GM19324 (cell line): ENCODE data around the gene SSU72.
A peak's percentile ranks its signal among the peaks of the same experiment; 100 is the strongest.
"Not testable (repeated sequence)": the region's sequence is repeated elsewhere in the genome, so short reads cannot be mapped to it uniquely, and the experiment has no call there.

Experiments used
- ATAC-seq: cut with Tn5 transposase; IDR thresholded peaks from one replicate; pipeline ENCODE4 v1.9.1; 2021; ENCODE audit warnings: mild to moderate bottlenecking, moderate library complexity; ENCODE audit not compliant: unreplicated experiment, low FRiP score

Gene SSU72

DNA sequence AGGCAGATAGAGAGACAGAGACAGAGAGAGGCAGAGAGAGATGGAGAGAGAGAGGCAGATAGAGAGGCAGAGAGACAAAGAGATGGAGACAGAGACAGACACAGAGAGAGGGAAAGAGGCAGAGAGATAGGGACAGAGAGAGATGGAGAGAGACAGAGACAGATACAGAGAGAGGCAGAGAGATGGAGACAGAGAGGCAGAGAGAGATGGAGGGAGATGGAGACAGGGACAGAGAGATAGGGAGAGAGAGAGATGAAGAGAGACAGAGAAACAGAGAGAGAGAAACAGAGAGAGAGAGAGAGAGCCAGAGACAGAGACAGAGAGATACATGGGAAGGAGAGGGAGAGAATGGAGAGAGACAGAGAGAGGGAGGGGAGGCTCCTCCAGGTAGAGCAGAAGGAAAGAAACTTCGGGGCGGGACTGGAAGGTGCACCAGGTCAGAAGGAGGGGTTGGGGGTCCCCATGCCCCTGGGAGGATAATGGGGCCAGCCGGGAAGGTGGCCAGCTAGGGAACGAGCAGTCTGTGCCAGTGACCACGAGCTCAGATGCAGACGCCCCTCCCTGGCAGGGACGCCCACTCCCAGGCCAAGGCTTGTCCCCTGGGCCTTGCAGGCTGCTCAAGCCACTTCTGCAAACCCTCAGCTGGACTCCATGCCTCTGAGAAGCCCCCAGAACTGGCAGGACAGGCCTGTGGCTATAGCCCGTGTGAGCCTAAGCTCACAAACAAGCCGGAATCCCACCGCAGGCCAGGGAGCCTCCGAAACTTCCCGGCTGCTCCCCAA is 22.0 kb upstream of the SSU72 start:
- no peak for ATAC-seq

DNA sequence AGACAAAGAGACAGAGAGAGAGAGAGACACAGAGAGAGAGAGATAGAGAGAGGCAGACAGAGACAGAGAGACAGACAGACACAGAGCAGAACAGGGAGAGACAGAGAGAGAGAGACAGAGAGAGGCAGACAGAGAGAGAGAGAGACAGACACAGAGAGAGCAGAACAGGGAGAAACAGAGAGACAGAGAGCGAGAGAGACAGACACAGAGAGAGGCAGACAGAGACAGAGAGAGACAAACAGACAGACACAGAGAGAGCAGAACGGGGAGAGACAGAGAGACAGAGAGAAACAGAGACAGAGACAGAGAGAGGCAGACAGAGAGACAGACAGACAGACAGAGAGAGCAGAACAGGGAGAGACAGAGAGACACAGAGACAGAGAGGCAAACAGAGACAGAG is 20.7 kb upstream of the SSU72 start:
- ATAC-seq: not testable (repeated sequence)

- ATAC-seq: no peak
These were observed 20.1 kb upstream of the SSU72 start for GRCh38 chr1:1594602-1595260.

- no peak for ATAC-seq
These were observed 19.4 kb upstream of the SSU72 start for GRCh38 chr1:1593834-1594601.

DNA sequence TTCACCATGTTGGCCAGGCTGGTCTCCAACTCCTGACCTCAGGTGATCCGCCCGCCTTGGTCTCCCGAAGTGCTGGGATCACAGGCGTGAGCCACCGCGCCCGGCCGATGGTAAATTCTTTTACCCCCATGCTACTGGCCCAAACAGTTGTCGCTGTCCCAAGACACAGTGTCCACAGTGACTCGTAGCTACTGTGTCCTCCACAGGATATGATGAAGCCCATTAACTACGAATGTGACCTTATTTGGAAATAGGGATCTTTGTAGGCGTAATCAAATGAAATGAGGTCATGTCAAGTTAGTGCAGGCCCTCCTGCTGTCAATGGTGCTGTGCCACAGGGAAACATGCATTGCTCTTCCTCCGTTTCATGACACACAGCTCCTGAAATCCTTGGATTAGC is 16.8 kb upstream of the SSU72 start:
- no peak for ATAC-seq

DNA sequence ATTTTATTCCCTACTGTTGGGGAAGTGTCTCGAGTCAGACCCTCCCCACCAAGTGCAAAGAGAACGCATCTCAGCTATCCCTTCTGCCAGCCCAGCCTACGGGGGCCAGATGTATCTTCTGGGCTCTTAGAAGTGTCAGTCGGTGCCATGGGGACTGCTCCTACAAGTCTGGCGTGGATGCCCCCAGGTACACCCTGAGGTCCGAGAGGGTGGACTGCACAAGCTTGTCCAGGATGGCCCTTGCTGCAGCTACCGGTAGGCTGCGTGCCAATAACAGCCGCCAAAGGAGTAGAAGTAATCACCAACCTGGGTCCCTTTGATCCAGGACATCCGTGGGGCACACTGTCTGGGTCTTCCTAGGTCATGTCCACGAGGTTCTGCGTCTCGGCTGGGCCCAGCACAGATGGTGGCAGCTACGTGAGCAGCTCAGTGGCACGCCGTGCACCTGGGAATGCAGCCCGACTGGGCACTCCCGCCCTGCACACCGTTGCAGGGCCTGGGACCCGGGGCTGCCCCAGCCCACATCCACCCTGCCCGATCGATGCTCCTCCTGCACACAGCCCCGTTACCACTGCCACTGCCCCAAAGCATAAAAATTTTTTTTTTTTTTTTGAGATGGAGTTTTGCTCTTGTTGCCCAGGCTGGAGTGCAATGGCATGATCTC is 8.8 kb upstream of the SSU72 start:
- no peak for ATAC-seq

DNA sequence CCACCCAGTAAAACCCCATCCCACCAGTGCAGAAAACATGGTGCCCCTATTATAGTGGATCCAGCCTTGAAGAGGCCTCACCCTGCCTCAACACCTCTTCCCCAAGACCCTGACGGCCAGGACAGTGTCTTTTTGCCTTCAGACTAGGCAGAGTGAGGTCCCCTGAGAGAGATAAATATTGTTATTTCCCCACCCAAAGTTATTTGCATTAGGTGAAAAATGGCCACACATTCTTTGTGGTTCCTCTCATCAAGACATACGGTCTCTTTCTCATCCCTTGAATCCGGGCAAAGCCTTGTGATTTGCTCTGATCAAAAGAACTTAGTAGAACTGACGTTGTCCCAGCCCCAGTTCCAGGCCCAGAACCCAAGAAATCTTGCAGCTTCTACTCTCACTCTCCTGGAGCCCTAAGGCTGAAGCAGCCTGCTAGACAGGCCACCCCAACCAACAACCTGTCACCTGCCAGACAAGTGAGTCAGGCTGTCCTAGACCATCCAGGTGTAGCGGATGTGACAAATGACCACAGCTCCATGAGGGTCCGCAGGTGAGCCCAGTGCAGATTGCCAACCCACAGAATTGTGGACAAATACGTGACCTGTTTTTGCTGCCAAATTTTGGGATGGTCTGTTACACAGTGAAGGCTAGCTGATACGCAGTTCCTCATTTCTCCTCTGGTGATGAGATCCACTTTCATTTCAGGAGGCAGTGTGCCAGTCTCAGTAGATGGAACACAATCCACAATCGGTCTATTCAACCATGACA is 8.1 kb upstream of the SSU72 start:
- no peak for ATAC-seq

DNA sequence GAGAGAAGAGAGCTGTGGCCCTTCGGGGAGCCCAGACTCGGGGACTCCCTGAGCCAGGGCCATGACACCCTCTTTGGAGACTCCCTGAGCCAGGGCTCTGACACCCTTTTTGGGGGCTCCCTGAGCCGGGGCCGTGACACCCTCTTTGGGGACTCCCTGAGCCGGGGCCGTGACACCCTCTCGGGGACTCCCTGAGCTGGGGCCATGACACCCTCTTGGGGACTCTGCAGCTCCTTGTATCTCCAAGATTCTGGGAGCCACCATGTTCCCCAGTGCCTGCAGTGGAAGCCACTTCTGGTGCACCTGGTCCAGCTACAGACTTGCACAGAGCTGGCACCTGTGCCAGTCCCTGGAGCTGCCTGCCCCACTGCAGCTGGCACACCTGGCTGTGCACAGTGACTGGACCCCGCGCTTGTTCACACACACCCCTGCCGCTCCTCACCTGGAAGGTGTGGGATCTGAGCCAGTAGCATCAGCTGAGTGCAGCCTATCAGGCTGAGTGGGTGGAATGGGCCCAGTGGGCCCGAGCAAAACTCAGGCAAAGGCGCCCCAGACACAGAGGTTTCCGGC is 3.8 kb upstream of the SSU72 start:
- no peak for ATAC-seq

- ATAC-seq: no peak
These were observed 2.8 kb upstream of the SSU72 start for GRCh38 chr1:1577367-1578011.

GRCh38 chr1:1573843-1574720 is 581 bp downstream of the SSU72 start:
- peak; percentile 88 for ATAC-seq

DNA sequence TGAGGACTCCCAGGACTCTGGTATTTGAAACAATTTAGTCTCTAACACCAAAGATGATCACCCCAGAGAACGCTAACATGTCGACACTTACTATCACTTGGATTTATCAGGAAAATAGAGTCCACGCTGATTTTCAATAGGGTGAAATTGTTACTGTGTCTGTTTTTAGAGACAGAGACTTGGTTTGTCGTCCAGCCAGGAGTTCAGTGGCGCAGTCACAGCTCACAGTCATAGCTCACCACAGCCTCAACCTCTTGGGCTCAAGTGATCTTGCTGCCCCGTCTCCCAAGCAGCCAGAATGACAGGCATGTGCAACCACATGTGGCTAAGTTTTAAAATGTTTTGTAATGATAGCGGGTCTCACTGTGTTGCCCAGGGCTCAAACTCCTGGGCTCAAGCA is 5.3 kb downstream of the SSU72 start:
- no peak for ATAC-seq

- no peak for ATAC-seq
These were observed 6.8 kb downstream of the SSU72 start for GRCh38 chr1:1567891-1568291.

DNA sequence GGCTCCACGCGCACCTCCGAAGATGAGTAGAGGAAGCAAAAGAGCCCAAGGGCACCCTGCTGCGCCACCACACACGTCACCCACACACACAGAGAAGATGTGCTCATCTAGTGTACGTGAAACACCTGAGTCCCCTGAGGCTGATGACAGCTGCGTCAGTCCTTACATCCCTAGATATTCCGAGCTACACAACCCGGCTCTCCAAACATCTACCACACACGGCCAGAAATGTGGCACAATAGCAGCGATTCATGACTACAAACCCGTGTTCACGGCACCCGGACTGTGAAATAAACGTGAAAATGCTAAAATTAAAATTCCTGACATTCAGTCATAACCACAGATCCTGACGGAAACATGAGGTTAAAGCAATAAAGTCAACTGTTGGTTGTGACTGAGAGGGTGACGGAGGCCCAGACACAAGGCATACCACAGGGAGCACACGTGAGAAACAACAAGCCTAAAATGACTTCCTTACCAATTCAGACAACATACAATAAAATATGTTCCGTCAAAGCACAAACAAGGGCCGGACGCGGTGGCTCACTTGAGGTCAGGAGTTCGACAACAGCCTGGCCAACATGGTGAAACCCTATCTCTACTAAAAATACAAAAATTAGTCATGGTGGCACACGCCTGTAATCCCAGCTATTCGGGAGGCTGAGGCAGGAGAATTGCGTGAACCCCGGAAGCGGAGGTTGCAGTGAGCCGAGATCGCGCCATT is 7.3 kb downstream of the SSU72 start:
- no peak for ATAC-seq

- no peak for ATAC-seq
These were observed 9.3 kb downstream of the SSU72 start for GRCh38 chr1:1565340-1565739.

DNA sequence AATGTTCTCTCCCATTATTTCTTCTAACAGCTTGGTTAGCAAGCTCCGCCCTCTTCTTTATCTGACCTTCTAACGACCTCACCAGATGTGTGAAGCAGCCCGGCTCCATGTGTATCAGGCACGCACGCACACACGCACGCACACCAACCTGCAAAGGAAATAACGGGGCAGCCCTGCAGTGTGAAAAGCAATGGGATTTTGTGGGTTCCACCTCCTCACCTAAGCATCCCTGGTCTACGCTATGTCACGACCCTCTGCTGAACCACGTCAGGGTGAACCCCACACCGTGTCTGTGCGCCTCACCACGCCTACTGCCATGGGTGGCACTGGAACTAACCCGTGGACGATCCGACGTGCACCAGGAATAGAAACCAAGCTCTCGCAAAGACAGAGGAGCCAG is 10.4 kb downstream of the SSU72 start:
- ATAC-seq: no peak

DNA sequence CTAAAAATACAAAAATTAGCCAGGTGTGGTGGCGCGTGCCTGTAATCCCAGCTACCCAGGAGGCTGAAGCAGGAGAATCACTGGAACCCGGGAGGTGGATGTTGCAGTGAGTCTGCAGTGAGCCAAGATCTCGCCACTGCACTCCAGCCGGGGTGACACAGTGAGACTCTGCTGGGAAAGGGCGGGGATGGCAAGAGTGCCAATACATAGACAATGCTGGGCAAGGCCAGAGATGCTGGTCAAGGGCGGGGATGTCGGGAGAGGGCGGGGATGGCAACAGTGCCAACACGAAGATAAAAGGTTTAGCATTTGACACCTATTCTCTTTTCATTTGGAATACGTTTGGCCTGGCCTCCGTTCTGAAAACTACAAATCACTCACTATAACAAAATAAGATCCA is 11.0 kb downstream of the SSU72 start:
- ATAC-seq: no peak

GRCh38 chr1:1562556-1563195 is 12.0 kb downstream of the SSU72 start:
- no peak for ATAC-seq
